Measurements from ENCODE around the gene DHX35. TPM values are rescaled to one million over a fixed set of nuclear protein-coding genes. Genes with fewer than 3 reads are reported as not detected.

DHX35 gene
- total RNA-seq, 4 donors from 2014 or later = 14.9 to 24.0 (median 15.9) TPM

DNA sequence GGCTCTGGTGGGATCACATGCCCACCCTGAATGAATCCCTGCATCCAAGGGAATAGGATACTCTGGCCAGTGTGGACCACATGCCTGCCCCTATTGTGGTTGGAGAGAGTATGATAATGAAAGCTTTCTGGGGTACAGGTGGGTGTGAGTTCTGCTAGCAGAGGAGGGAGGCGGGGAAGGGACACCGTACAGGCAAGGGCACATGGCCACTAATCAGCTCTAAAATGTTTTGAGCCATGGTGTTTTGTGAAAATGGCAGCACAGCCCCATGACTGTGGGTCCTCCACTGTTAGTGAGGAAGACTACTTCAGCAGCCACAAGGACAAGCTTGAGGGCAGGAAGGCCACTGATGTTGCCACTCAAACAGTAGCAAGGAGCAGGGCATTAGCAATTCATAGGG is 11.9 kb upstream of the DHX35 start:
- 91 to 95% methylated on average over 2 of the region's 2 CpGs for WGBS, 2 donors
- H3K36me3 ChIP-seq = no peaks in the 10 kb centered on the region

GRCh38 chr20:38951611-38952010 is 10.5 kb upstream of the DHX35 start:
- no peak for DNase-seq (ENCODE audit: low spot score in 2 of 2)
- Histone ChIP-seq H3K4me3 (no peak overlapping the region), H3K27ac (no peak overlapping the region), H3K9me3 (no peaks in the 10 kb centered on the region), H3K27me3 (no peaks in the 10 kb centered on the region), H3K36me3 (no peaks in the 10 kb centered on the region), H3K4me1 (no peaks in the 10 kb centered on the region)
- 98% methylated on average over 7 to 9 of the region's 9 CpGs for WGBS, 2 donors
- TF ChIP-seq EP300 (IDR thresholded peaks at IDR 0.05) (no peak), CTCF (IDR thresholded peaks at IDR 0.05) (no peak), POLR2A (IDR thresholded peaks at IDR 0.05) (no peak)

More for the DNA sequence above, 11.9 kb upstream of the DHX35 start:
- Histone ChIP-seq H3K4me3 (no peak overlapping the region), H3K27me3 (no peaks in the 10 kb centered on the region), H3K4me1 (no peaks in the 10 kb centered on the region), H3K27ac (no peak overlapping the region), H3K9me3 (no peaks in the 10 kb centered on the region)
- TF ChIP-seq POLR2A (IDR thresholded peaks at IDR 0.05) (no peak), CTCF (IDR thresholded peaks at IDR 0.05) (no peak), EP300 (IDR thresholded peaks at IDR 0.05) (no peak)
- DNase-seq (ENCODE audit: low spot score in 2 of 2) = no peak

DNA sequence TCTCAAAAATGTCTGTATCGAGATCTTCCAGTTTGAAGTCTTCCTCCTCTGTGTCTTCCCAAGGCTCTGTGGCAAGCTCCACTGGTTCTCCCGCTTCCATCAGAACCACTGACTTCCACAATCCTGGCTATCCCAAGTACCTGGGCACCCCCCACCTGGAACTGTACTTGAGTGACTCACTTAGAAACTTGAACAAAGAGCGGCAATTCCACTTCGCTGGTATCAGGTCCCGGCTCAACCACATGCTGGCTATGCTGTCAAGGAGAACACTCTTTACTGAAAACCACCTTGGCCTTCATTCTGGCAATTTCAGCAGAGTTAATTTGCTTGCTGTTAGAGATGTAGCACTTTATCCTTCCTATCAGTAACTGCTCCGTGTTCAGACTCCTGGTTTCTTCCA is 10.0 kb upstream of the DHX35 start:
- Histone ChIP-seq H3K4me1 (no peaks in the 10 kb centered on the region), H3K9me3 (no peaks in the 10 kb centered on the region), H3K27ac (no peak overlapping the region), H3K4me3 (no peak overlapping the region), H3K27me3 (no peaks in the 10 kb centered on the region), H3K36me3 (no peaks in the 10 kb centered on the region)
- TF ChIP-seq CTCF (IDR thresholded peaks at IDR 0.05) = no peak
- no peak for TF ChIP-seq POLR2A (IDR thresholded peaks at IDR 0.05)
- TF ChIP-seq EP300 (IDR thresholded peaks at IDR 0.05) = no peak
- DNase-seq (ENCODE audit: low spot score in 2 of 2) = no peak
- 94 to 97% methylated on average over 6 of the region's 6 CpGs for WGBS, 2 donors

DNA sequence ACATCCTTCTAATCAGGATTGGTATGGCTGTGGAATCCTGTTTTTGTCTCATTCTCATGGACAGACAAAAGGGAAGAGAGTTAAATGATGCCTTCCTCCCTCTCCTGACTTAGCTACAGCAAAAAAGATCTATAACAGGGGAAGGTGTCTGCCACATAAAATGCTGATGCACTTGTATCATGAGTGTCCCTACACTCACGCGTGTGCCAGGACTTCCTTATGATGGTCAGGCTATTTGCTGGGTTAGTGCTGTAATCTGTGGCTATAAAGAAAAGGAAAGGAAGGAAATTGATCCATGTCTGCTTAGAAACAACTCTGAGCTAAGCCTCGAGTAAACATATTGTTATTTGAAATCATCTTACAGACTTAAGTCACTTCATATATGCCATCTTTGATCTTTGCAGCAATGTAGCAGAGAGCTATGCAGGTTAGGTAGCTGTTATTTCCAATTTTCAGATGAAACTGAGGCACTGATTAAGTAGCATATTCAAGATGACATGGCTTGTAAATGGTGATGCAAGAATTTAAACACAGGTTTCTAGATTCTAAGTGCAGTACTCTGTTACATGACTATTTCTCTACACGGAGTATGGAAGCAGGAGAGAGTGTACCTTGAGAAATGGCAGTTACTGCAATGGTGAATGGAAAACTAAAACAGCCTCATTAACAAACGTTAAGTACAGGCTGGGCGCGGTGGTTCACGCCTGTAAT is 8.4 kb upstream of the DHX35 start:
- H3K27me3 ChIP-seq = no peaks in the 10 kb centered on the region
- H3K4me1 ChIP-seq = no peaks in the 10 kb centered on the region
- H3K9me3 ChIP-seq = no peaks in the 10 kb centered on the region
- no peak overlapping the region for H3K4me3 ChIP-seq
- H3K27ac ChIP-seq = no peak overlapping the region
- no peak for TF ChIP-seq CTCF (IDR thresholded peaks at IDR 0.05)
- no peak for TF ChIP-seq POLR2A (IDR thresholded peaks at IDR 0.05)
- TF ChIP-seq EP300 (IDR thresholded peaks at IDR 0.05) = no peak
- 93% methylated on average over 8 of the region's 8 CpGs for WGBS, 2 donors
- no peak for DNase-seq (ENCODE audit: low spot score in 2 of 2)
- H3K36me3 ChIP-seq = no peaks in the 10 kb centered on the region

DNA sequence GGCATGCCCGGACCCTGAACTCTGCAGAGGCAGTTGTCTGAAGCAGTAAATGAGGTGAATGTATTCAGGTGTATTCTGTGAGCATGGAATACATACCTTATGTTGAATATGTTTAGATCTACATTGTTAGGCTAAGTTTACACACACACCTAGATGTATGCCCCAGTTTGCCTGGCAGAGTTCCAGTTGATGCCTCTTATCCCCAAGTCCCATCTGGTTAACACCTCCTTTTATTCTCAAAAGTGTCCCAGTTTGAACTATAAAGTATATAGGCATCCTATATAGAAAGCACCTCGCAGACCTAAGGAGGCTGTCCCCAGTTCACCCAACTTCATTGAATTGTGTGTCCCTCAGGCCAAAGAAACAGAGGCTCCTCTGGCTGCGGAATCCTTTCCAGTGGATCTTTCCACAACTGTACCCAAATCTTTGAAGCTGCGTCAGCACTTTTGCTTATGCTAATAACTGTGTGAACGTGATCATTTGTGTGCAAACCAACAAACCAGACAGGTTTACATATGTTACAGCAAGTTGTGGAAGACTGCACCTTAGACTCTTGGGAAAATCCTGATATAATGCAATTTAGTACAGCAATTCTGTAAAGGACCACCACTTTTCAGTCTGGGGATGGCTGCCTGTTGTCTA is 4.8 kb upstream of the DHX35 start:
- Histone ChIP-seq H3K4me3 (no peak overlapping the region), H3K27ac (no peak overlapping the region), H3K27me3 (no peaks in the 10 kb centered on the region), H3K9me3 (no peaks in the 10 kb centered on the region), H3K4me1 (peaks cover 0 to 8% (median 4%) of the 10 kb centered on the region in 4 donors), H3K36me3 (no peaks in the 10 kb centered on the region)
- DNase-seq (ENCODE audit: low spot score in 2 of 2) = no peak
- no peak for TF ChIP-seq EP300 (IDR thresholded peaks at IDR 0.05)
- no peak for TF ChIP-seq CTCF (IDR thresholded peaks at IDR 0.05)
- TF ChIP-seq POLR2A (IDR thresholded peaks at IDR 0.05) = no peak
- 95 to 97% methylated on average over 5 of the region's 5 CpGs for WGBS, 2 donors

Measured in tibial nerve (tissue), 4 donors.